Skeletal muscle satellite cell (primary cell): ENCODE measurements around the gene CCDC97.

ENCODE experiments used
- H3K27me3 ChIP-seq: 2 replicates; pipeline ENCODE4 v1.7.0; 2013; ENCODE audit warnings: low read length; ENCODE audit not compliant: control insufficient read depth, insufficient read depth
- H3K36me3 ChIP-seq: 2 replicates; pipeline ENCODE4 v1.7.0; 2013; ENCODE audit warnings: mild to moderate bottlenecking, control low read depth, low read length; ENCODE audit not compliant: insufficient read depth
- H3K4me1 ChIP-seq: 2 replicates; pipeline ENCODE4 v1.7.0; 2013; ENCODE audit warnings: low read length; ENCODE audit not compliant: control insufficient read depth, insufficient read depth
- H3K4me2 ChIP-seq: 2 replicates; pipeline ENCODE4 v1.7.0; 2013; ENCODE audit warnings: mild to moderate bottlenecking, low read length
- H3K4me3 ChIP-seq: 2 replicates; pipeline ENCODE4 v1.7.0; 2013; ENCODE audit warnings: low read length
- H3K9ac ChIP-seq: 2 replicates; pipeline ENCODE4 v1.7.0; 2013; ENCODE audit warnings: mild to moderate bottlenecking, low read depth, low read length, moderate library complexity
- H3K9me3 ChIP-seq: replicated peaks from 2 replicates; pipeline ENCODE4 v1.7.0; 2013; ENCODE audit warnings: mild to moderate bottlenecking, control low read depth, low read length

The CCDC97 gene

DNA sequence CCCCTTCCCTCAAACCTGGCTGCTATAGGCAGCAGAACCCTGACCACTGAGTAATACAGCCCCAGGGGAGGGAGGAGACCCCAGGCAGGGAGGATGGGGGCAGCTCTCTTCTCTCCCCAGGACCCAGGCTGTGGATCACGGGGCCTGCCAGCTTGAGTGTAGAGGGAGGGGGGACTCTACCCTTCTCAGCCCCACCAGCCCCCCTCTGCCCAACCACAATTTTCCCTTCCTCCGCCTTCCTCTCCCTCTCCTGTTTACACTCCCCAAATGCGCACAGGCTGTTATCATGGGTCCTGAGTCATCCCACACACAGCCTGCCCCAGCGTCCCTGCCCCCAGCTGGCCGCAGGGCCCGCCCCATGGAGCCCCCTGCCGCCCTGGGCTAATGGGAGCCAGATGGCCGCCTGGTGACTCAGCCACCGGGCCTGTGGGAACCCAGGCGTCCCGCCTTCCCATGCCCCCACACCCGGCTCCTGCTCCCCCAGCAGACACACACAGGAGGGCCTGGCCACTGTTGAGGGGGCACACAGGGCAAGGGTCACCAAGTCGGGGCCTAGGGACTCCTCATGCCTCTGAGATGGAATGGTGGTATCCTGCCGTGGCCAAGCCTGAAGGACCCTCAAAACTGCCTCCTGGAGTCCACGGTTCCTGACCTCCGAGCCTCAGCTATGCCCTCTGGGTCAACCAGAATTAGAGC, 13.6 kb downstream of the CCDC97 start:
- H3K4me2 ChIP-seq: peak overlapping the region; percentile 76
- H3K36me3 ChIP-seq: peaks cover 50% of the 10 kb centered on the region
- peaks cover 87% of the 10 kb centered on the region for H3K4me1 ChIP-seq
- H3K4me3 ChIP-seq: peak overlapping the region; percentile 37
- H3K9ac ChIP-seq: peak overlapping the region; percentile 86
- H3K27me3 ChIP-seq: no peaks in the 10 kb centered on the region
- H3K9me3 ChIP-seq: no peaks in the 10 kb centered on the region

DNA sequence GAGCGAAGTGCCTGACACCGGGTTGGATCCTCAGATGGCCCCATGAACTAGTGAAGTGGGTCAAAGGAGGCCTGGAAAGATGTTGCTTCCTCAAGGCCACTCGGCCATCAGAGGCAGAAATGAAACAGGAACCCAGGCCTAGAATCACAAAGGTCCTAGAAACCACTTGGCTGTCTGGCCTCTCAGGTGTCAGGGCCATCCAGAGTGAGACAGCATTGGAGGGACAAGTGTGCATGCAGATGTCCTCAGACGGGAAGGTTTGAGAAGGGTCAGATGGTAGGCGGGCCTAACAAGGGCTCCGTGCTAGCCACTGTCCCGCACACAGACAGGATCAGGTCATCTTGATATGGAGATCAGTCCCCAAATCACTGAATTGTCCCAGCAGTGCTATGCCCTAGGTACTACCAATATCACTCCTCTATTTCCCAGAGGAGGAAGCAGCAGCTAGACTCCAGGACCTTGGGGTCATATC, 14.3 kb downstream of the CCDC97 start:
- Histone ChIP-seq H3K9me3 (no peaks in the 10 kb centered on the region), H3K4me2 (peak overlapping the region; percentile 76), H3K27me3 (no peaks in the 10 kb centered on the region), H3K4me1 (peaks cover 89% of the 10 kb centered on the region), H3K4me3 (peak overlapping the region; percentile 37), H3K36me3 (peaks cover 48% of the 10 kb centered on the region), H3K9ac (peak overlapping the region; percentile 86)

DNA sequence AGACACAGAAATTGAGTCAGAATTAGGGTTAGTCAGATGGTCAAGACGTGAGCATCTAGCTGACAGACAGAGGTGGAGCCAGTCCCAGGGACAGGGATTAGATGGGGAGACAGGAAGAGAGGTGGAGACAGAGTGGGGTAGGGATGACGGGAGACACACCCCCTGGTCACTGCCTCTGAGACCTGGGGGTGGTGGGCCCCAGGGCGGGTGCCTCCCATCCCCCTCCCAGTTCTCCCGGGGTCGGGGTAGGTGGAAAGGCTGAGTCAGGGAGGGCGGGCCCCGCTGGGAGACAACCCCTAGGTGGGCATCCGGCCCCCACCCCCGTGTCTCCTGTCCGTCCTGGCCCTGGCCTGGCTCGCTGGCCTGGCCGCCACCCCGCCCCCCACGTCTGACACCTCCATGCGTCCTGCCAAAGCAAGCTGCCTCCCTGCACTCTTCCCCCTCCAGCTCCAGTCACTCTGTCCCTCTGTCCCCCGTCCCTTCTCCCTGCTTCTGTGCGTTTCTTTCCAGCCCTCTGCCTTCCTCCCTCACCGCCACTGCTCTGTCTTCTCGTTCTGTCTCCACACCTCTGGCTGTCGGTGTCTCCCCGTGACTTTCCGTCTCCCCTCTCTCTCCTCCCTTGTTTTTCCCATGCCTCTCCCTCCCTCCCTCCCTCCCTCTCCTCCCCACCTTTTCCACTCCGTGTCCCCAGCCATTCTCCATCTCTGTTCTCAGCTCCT, 15.1 kb downstream of the CCDC97 start:
- Histone ChIP-seq H3K36me3 (peaks cover 41% of the 10 kb centered on the region), H3K4me1 (peaks cover 85% of the 10 kb centered on the region), H3K4me3 (peak overlapping the region; percentile 48), H3K9me3 (no peaks in the 10 kb centered on the region), H3K4me2 (peak overlapping the region; percentile 76), H3K27me3 (no peaks in the 10 kb centered on the region), H3K9ac (peak overlapping the region; percentile 86)

DNA sequence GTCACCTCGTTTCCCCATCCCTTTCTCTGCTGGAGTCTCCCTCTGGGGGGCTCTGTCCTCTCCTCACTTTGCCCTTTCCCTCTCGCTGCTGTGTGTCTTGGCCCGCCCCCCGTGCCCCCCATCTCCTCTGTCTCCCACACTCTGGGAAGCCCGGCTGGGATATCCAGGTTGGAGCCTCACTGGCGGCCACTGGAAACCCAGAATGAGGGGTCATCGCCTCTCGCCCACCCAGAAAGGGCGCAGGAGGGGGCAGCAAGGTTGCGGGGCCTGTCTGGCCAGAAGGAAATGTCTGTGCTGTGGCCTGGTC, 15.6 kb downstream of the CCDC97 start:
- Histone ChIP-seq H3K4me3 (peak overlapping the region; percentile 48), H3K4me2 (peak overlapping the region; percentile 76), H3K27me3 (no peaks in the 10 kb centered on the region), H3K9me3 (no peaks in the 10 kb centered on the region), H3K4me1 (peaks cover 82% of the 10 kb centered on the region), H3K36me3 (peaks cover 40% of the 10 kb centered on the region), H3K9ac (peak overlapping the region; percentile 86)

GRCh38 chr19:41325947-41326706, 16.2 kb downstream of the CCDC97 start:
- H3K4me3 ChIP-seq: peak overlapping the region; percentile 48
- H3K4me2 ChIP-seq: peak overlapping the region; percentile 76
- no peaks in the 10 kb centered on the region for H3K9me3 ChIP-seq
- H3K27me3 ChIP-seq: no peaks in the 10 kb centered on the region
- H3K9ac ChIP-seq: peak overlapping the region; percentile 86
- peaks cover 77% of the 10 kb centered on the region for H3K4me1 ChIP-seq
- H3K36me3 ChIP-seq: peaks cover 36% of the 10 kb centered on the region

DNA sequence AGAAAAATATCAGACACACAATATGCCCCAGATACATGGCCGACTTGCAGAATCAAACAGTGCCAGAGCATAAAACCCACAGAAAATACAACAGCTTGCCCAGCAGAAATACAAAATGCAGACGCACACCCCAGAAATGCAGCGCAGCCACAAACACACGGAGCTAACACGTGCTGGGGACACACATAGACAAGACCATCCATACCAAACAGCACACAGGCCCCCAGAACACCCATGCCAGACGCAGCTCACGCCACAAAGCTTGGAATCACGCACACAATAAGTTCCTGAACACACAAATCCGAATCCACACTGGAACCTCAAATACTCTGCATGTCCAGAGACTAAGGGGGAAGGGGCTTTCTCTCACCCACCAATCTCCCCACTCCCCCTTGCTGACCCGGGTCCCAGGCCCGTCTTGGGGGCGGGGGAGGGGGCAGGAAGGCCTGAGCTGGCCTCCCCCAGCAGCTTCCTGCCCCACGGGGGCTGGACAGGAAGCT, 17.2 kb downstream of the CCDC97 start:
- H3K4me3 ChIP-seq: peak overlapping the region; percentile 12

GRCh38 chr19:41327576-41328156, 17.7 kb downstream of the CCDC97 start:
- H3K36me3 ChIP-seq: peaks cover 39% of the 10 kb centered on the region
- peak overlapping the region; percentile 76 for H3K4me2 ChIP-seq
- H3K27me3 ChIP-seq: no peaks in the 10 kb centered on the region
- H3K9ac ChIP-seq: peak overlapping the region; percentile 12
- peaks cover 62% of the 10 kb centered on the region for H3K4me1 ChIP-seq
- peak overlapping the region; percentile 12 for H3K4me3 ChIP-seq
- no peaks in the 10 kb centered on the region for H3K9me3 ChIP-seq

More for the DNA sequence above, 17.2 kb downstream of the CCDC97 start:
- Histone ChIP-seq H3K36me3 (peaks cover 38% of the 10 kb centered on the region), H3K4me1 (peaks cover 67% of the 10 kb centered on the region), H3K27me3 (no peaks in the 10 kb centered on the region), H3K4me2 (peak overlapping the region; percentile 76), H3K9me3 (no peaks in the 10 kb centered on the region), H3K9ac (peak overlapping the region; percentile 12)

- Histone ChIP-seq H3K36me3 (peaks cover 36% of the 10 kb centered on the region), H3K4me1 (peaks cover 55% of the 10 kb centered on the region), H3K4me2 (peak overlapping the region; percentile 76), H3K9me3 (no peaks in the 10 kb centered on the region), H3K27me3 (no peaks in the 10 kb centered on the region), H3K9ac (peak overlapping the region; percentile 12), H3K4me3 (peak overlapping the region; percentile 12)
Observed at GRCh38 chr19:41328157-41328841, 18.3 kb downstream of the CCDC97 start.

DNA sequence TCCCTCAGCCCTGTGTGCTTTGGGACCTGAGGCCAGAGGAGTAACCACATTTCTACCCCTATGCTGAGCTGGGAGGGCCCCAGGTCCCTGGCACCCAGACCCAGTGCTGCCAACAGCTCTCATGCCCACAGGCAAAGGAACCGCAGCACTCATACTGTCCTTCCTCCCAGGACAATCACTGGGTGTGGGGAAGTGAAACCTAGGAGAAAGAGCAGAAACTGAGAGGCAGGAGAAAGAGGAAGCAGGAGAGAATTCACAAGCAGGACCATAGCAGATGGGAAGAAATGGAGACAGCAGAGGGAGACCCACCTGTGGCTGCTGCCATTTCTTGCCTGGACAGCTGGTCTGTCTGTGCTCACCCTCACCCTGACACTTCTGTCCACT, 18.9 kb downstream of the CCDC97 start:
- H3K4me1 ChIP-seq: peaks cover 50% of the 10 kb centered on the region
- H3K9me3 ChIP-seq: no peaks in the 10 kb centered on the region
- no peaks in the 10 kb centered on the region for H3K27me3 ChIP-seq
- H3K4me2 ChIP-seq: no peak overlapping the region
- H3K9ac ChIP-seq: no peak overlapping the region
- no peak overlapping the region for H3K4me3 ChIP-seq
- peaks cover 40% of the 10 kb centered on the region for H3K36me3 ChIP-seq

DNA sequence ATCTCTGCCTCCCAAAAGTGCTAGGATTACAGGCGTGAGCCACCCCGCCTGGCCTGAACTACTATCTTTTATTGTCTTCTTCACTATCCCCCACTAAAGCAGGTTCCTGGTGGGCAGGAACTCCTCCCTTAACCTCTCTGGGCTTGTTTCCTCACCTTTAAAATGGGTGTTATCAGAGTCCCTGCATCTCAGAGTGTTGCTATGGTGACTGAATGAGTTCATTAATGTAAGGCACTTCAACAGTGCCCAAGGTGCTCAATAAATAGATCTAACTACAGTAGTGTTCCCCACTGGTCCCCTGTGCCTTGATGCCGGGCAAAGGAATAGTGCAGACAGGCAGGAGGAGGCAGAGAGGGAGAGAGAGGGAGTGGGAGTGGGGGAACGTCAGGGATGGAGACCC, 20.5 kb downstream of the CCDC97 start:
- Histone ChIP-seq H3K4me3 (no peak overlapping the region), H3K4me2 (no peak overlapping the region), H3K9me3 (no peaks in the 10 kb centered on the region), H3K27me3 (no peaks in the 10 kb centered on the region), H3K9ac (no peak overlapping the region), H3K4me1 (peaks cover 34% of the 10 kb centered on the region), H3K36me3 (peaks cover 40% of the 10 kb centered on the region)
